Germinal center (tissue), 1 donor: ENCODE results near the gene UGT2B7.

Experiments used
- DNase-seq: peaks from one replicate; pipeline ENCODE4 v3.0.0; 2012; ENCODE audit warnings: mixed read lengths, low spot score

UGT2B7 gene

DNA sequence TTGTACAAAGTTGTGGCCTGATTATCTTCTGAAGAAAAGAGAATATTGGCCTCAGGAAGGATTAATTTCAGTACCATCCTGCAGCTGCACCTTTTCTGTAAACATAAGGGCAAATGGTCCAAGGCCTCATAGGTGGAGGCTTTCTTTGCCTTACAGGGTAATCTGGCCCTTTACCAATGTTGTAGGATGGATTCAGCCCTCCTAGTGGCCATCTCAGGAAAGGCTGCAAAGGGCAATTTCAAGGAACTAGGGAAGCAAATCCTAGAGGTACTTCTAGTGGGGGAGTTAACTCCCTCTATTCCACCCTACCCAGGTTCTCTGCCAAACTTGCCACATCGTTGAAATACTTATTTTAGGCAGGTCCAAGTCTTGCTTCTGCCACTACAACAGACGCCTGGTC is 60.6 kb downstream of the UGT2B7 start:
- DNase-seq = no peak
